Fibroblast of lung (primary cell): ENCODE measurements around the gene HSD17B12.

Experiments
- CTCF ChIP-seq, 2 donors: IDR thresholded peaks in 1 of 2; conservative IDR thresholded peaks in 1 of 2; 1 replicate in 1 of 2; 2 replicates in 1 of 2; pipeline ENCODE4 v1.5.1; 2011 to 2012; ENCODE audit warnings: low read length in 2 of 2, control low read depth in 1 of 2, inconsistent platforms in 1 of 2, low read depth in 1 of 2, mild to moderate bottlenecking in 1 of 2
- EZH2 ChIP-seq: IDR thresholded peaks from 2 replicates; pipeline ENCODE4 v1.5.1; 2012; ENCODE audit warnings: low read length, control low read depth, mild to moderate bottlenecking; ENCODE audit errors: missing control alignments

- no peak for TF ChIP-seq CTCF (conservative IDR thresholded peaks at IDR 0.05 in 1 of 2, IDR thresholded peaks at IDR 0.05 in 1 of 2; ENCODE audit: low read depth in 1 of 2, low read length in 2 of 2)
- TF ChIP-seq EZH2 = no peak
Observed at GRCh38 chr11:43689167-43689566, 8.6 kb downstream of the HSD17B12 start.
